ENCODE measurements around the gene OR4D6. TPM values are rescaled to one million over a fixed set of nuclear protein-coding genes. Genes with fewer than 3 reads are reported as not detected.

Gene OR4D6
- total RNA-seq, 1 experiment from 2014 or later = not detected

DNA sequence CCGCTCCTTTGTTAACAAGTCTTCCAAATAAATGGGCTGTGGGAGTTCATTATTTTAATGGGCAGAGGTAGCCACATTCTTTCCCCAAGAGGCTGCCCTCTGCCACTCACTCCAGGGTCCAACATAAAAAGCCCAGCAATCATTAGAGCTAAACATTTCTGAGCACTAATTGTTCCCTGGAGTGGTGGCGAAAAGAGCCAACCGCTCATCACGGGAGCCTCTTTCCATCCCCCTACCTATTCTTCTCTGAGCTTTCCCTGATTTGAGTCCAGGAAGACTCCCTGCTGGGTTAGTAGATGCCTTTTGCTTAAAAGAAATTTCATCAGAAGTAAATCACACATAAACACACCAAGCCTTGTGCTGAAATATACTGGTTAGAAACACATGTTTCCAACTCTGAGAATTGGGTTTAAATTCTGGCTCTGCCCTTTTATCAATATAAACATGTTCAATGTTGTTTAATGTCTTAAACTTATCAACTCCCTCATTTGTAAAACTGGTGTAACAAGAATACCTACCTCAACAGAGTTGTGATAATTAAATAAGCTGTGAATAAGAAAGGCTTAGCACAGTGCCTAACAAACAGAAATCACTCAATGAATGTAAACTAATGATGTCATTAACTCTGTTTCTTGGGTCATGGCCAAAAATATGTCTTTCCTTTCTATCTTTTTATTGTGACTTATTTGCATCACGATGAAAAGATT lies 30.2 kb upstream of the OR4D6 start, which contains the start of gene OR5A2:
Gene OR5A2, minus strand, starts transcription at position 53 of the 707 bp plus-strand sequence. CDS start 3,460 bp downstream, outside the sequence.
- H2BK20ac ChIP-seq (ENCODE audit: low read depth, low read length, poor library complexity, severe bottlenecking) = no peak within 1 kb of the TSS
- Mint-ChIP-seq H3K4me1 (peaks cover 26 to 28% of the 10 kb centered on the region in 2 experiments), H3K27me3 (ENCODE audit: low read depth) (no peaks in the 10 kb centered on the region), H3K4me3 (peak within 1 kb of the TSS; percentile 12 to 61; a peak in 4 of 5 replicates), H3K36me3 (ENCODE audit: insufficient read depth in 1 of 3, low read depth in 3 of 3) (no peaks in the 10 kb centered on the region), H3K27ac (peak within 1 kb of the TSS; percentile 93 to 95 (median 95)), H3K9me3 (no peaks in the 10 kb centered on the region; a peak in 3 of 5 replicates)
- no peaks in the 10 kb centered on the region for H3K79me1 ChIP-seq (ENCODE audit: insufficient read depth, low read depth, low read length, poor library complexity, severe bottlenecking)
- no peak within 1 kb of the TSS for H2BK120ac ChIP-seq (ENCODE audit: low read depth, low read length, poor library complexity, severe bottlenecking)
- no peaks in the 10 kb centered on the region for H4K20me1 ChIP-seq (ENCODE audit: control insufficient read depth, insufficient read depth, insufficient read length)
- no peaks in the 10 kb centered on the region for H3K23me2 ChIP-seq (ENCODE audit: insufficient read length, low read depth, low read length, poor library complexity, severe bottlenecking)
- H3K23ac ChIP-seq (ENCODE audit: insufficient read length, low read depth, low read length) = no peak within 1 kb of the TSS
- H2BK12ac ChIP-seq (ENCODE audit: insufficient read length, low read depth, low read length) = no peak within 1 kb of the TSS
- H3K27ac ChIP-seq (ENCODE audit: insufficient read length, low read depth, low read length) = peak within 1 kb of the TSS; percentile 20
- no peaks in the 10 kb centered on the region for H3K27me3 ChIP-seq (ENCODE audit: insufficient read depth, low read length)
- WGBS (ENCODE audit: extremely low coverage, insufficient read length, low lambda C conversion rate) = no CpG with 5 or more reads among the region's 5 CpGs
- peak within 1 kb of the TSS; percentile 29 for H2BK5ac ChIP-seq (ENCODE audit: insufficient read length, low read length)
- no peaks in the 10 kb centered on the region for H3K9me3 ChIP-seq (ENCODE audit: control insufficient read depth, low read depth, low read length)
- H4K5ac ChIP-seq (ENCODE audit: insufficient read length, low read depth, low read length) = no peak within 1 kb of the TSS
- H2BK15ac ChIP-seq (ENCODE audit: low read depth, low read length) = no peak within 1 kb of the TSS
- no peak within 1 kb of the TSS for H4K8ac ChIP-seq (replicated peaks; ENCODE audit: insufficient read length, low read depth, low read length)
- H3K18ac ChIP-seq (ENCODE audit: insufficient read length, low read depth, low read length) = no peak within 1 kb of the TSS
- H3K14ac ChIP-seq (ENCODE audit: insufficient read depth, low read length) = no peak within 1 kb of the TSS
- H3K56ac ChIP-seq (ENCODE audit: insufficient read length, low read depth, low read length) = no peak within 1 kb of the TSS
- no peak within 1 kb of the TSS for H4K91ac ChIP-seq (ENCODE audit: insufficient read length, low read depth, low read length)
- peak within 1 kb of the TSS; percentile 11 for H2AFZ ChIP-seq (ENCODE audit: low read length)
- no peak within 1 kb of the TSS for H2AK5ac ChIP-seq (ENCODE audit: insufficient read length, low read length)
- H3K4ac ChIP-seq (ENCODE audit: low read depth, low read length) = no peak within 1 kb of the TSS
- H3K4me2 ChIP-seq (ENCODE audit: insufficient read depth, insufficient read length, low read length) = peak within 1 kb of the TSS; percentile 28
- peaks cover 5% of the 10 kb centered on the region; the same call in 1 of the 2 replicates for H3K4me1 ChIP-seq (ENCODE audit: insufficient read depth, low read length)
- H3T11ph ChIP-seq (ENCODE audit: low read length) = no peak within 1 kb of the TSS
- TF ChIP-seq, protein P1, sequence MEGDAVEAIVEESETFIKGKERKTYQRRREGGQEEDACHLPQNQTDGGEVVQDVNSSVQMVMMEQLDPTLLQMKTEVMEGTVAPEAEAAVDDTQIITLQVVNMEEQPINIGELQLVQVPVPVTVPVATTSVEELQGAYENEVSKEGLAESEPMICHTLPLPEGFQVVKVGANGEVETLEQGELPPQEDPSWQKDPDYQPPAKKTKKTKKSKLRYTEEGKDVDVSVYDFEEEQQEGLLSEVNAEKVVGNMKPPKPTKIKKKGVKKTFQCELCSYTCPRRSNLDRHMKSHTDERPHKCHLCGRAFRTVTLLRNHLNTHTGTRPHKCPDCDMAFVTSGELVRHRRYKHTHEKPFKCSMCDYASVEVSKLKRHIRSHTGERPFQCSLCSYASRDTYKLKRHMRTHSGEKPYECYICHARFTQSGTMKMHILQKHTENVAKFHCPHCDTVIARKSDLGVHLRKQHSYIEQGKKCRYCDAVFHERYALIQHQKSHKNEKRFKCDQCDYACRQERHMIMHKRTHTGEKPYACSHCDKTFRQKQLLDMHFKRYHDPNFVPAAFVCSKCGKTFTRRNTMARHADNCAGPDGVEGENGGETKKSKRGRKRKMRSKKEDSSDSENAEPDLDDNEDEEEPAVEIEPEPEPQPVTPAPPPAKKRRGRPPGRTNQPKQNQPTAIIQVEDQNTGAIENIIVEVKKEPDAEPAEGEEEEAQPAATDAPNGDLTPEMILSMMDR (conservative IDR thresholded peaks at IDR 0.05) = no peak
- no peak within 1 kb of the TSS for H3K9ac ChIP-seq (ENCODE audit: extremely low read depth, insufficient read length, low read length)
- DNase-seq = peak; percentile 38
- H3K79me2 ChIP-seq (ENCODE audit: insufficient read depth, low read length) = no peaks in the 10 kb centered on the region
